WTC11 (cell line): ENCODE results near the gene NSG2. TPM values are rescaled to one million over a fixed set of nuclear protein-coding genes. Genes with fewer than 3 reads are reported as not detected.

Experiments
- ATAC-seq: fragments of 200-7000 bp; cut with Tn5 transposase; 2 replicates; pipeline ENCODE4 v1.10.0; 2021; ENCODE audit warnings: mild to moderate bottlenecking, moderate library complexity
- CTCF ChIA-PET: fragments of 300-600 bp; sonication (Branson Sonifier 250); formaldehyde crosslinking; loops from one replicate; lab custom pipeline; 2021; ENCODE audit warnings: antibody characterized with exemption; lab: Charles Lee
- POLR2A ChIA-PET: fragments of 350-600 bp; sonication (Branson Sonifier 250); formaldehyde crosslinking; loops from one replicate; lab custom pipeline; 2021; ENCODE audit warnings: antibody characterized with exemption; lab: Charles Lee
- DNase-seq: peaks from one replicate; pipeline ENCODE4 v3.0.0; 2021; ENCODE audit warnings: low spot score
- H3K27ac Mint-ChIP-seq: 2 replicates; pipeline ENCODE4 v1.8.0; 2021; ENCODE audit warnings: mixed read lengths
- H3K27me3 Mint-ChIP-seq: 2 replicates; pipeline ENCODE4 v1.8.0; 2021; ENCODE audit warnings: low read depth, mild to moderate bottlenecking, moderate library complexity, mixed read lengths
- H3K36me3 Mint-ChIP-seq: 2 replicates; pipeline ENCODE4 v1.8.0; 2021; ENCODE audit warnings: mixed read lengths
- H3K4me1 Mint-ChIP-seq: 2 replicates; pipeline ENCODE4 v1.8.0; 2022; ENCODE audit warnings: mixed read lengths
- H3K4me3 Mint-ChIP-seq: 2 replicates; pipeline ENCODE4 v1.8.0; 2021; ENCODE audit warnings: mild to moderate bottlenecking, moderate library complexity, mixed read lengths
- H3K9me3 Mint-ChIP-seq: 2 replicates; pipeline ENCODE4 v1.8.0; 2021; ENCODE audit warnings: mixed read lengths
- ATF6 ChIP-seq: sonication (generic); formaldehyde crosslinking; IDR thresholded peaks from 2 replicates; pipeline ENCODE4 v1.8.1; 2023; ENCODE audit warnings: mild to moderate bottlenecking, missing genetic modification reagents
- ELF4 ChIP-seq: sonication (generic); formaldehyde crosslinking; IDR thresholded peaks from 2 replicates; pipeline ENCODE4 v1.8.1; 2022; ENCODE audit warnings: low read depth, mild to moderate bottlenecking, moderate library complexity, missing genetic modification reagents
- ERG ChIP-seq: fragments of 250-450 bp; sonication (Bioruptor Pico); IDR thresholded peaks from 2 replicates; pipeline ENCODE4 v1.8.0; 2021; ENCODE audit warnings: mild to moderate bottlenecking
- FOXJ3 ChIP-seq: sonication (generic); formaldehyde crosslinking; IDR thresholded peaks from 2 replicates; pipeline ENCODE4 v1.9.0; 2021; ENCODE audit warnings: missing genetic modification reagents, mild to moderate bottlenecking, borderline replicate concordance
- NR1H2 ChIP-seq: sonication (generic); formaldehyde crosslinking; IDR thresholded peaks from 2 replicates; pipeline ENCODE4 v1.9.0; 2021; ENCODE audit warnings: mild to moderate bottlenecking, moderate library complexity, missing genetic modification reagents
- SOX15 ChIP-seq: fragments of 250-450 bp; sonication (Bioruptor Pico); IDR thresholded peaks from 2 replicates; pipeline ENCODE4 v1.9.0; 2021; ENCODE audit warnings: mild to moderate bottlenecking
- ZNF232 ChIP-seq: sonication (generic); formaldehyde crosslinking; IDR thresholded peaks from 2 replicates; pipeline ENCODE4 v1.8.0; 2022; ENCODE audit warnings: mild to moderate bottlenecking, missing genetic modification reagents
- ZNF263 ChIP-seq: sonication (generic); formaldehyde crosslinking; IDR thresholded peaks from 2 replicates; pipeline ENCODE4 v1.8.1; 2022; ENCODE audit warnings: low read depth, mild to moderate bottlenecking, moderate library complexity, missing genetic modification reagents
- ZNF317 ChIP-seq: sonication (generic); formaldehyde crosslinking; IDR thresholded peaks from 2 replicates; pipeline ENCODE4 v1.8.1; 2023; ENCODE audit warnings: low read depth, mild to moderate bottlenecking, moderate library complexity, missing genetic modification reagents, borderline replicate concordance
- ZNF423 ChIP-seq: fragments of 250-450 bp; sonication (Bioruptor Pico); IDR thresholded peaks from 2 replicates; pipeline ENCODE4 v2.1.2; 2022; ENCODE audit warnings: mild to moderate bottlenecking, moderate library complexity
- ZNF512 ChIP-seq: sonication (generic); formaldehyde crosslinking; IDR thresholded peaks from 2 replicates; pipeline ENCODE4 v1.8.1; 2022; ENCODE audit warnings: missing genetic modification reagents, borderline replicate concordance
- ZNF532 ChIP-seq: fragments of 250-450 bp; sonication (Bioruptor Pico); IDR thresholded peaks from 2 replicates; pipeline ENCODE4 v1.9.0; 2021; ENCODE audit warnings: mild to moderate bottlenecking, borderline replicate concordance
- ZNF671 ChIP-seq: fragments of 250-450 bp; sonication (Bioruptor Pico); IDR thresholded peaks from 2 replicates; pipeline ENCODE4 v1.8.0; 2021; ENCODE audit warnings: mild to moderate bottlenecking
- total RNA-seq: library from RNA; stranded (reverse); gene quantifications from 3 replicates; pipeline ENCODE4 v1.2.3, GENCODE V29; 2021
- TF ChIP-seq, protein P1 (sequence below): sonication (generic); formaldehyde crosslinking; conservative IDR thresholded peaks from 2 replicates; pipeline ENCODE4 v1.8.1; 2023; ENCODE audit warnings: mild to moderate bottlenecking, low read depth, missing genetic modification reagents, moderate library complexity
- TF ChIP-seq, protein P2 (sequence below): sonication (generic); formaldehyde crosslinking; IDR thresholded peaks from 2 replicates; pipeline ENCODE4 v1.8.0; 2022; ENCODE audit warnings: mild to moderate bottlenecking, missing genetic modification reagents

Gene NSG2
- total RNA-seq, 1 experiment from 2014 or later, result not detected

- no peak for TF ChIP-seq ZNF532
- TF ChIP-seq ZNF423 (CRISPR knock-in tag), result no peak
- no peak for TF ChIP-seq ATF6 (CRISPR knock-in tag)
- no peak for TF ChIP-seq ELF4
- no peak for TF ChIP-seq ZNF232 (CRISPR knock-in tag)
- no peak for TF ChIP-seq ZNF263 (CRISPR knock-in tag)
- TF ChIP-seq ZNF512 (CRISPR knock-in tag), result no peak
- TF ChIP-seq, protein P1, sequence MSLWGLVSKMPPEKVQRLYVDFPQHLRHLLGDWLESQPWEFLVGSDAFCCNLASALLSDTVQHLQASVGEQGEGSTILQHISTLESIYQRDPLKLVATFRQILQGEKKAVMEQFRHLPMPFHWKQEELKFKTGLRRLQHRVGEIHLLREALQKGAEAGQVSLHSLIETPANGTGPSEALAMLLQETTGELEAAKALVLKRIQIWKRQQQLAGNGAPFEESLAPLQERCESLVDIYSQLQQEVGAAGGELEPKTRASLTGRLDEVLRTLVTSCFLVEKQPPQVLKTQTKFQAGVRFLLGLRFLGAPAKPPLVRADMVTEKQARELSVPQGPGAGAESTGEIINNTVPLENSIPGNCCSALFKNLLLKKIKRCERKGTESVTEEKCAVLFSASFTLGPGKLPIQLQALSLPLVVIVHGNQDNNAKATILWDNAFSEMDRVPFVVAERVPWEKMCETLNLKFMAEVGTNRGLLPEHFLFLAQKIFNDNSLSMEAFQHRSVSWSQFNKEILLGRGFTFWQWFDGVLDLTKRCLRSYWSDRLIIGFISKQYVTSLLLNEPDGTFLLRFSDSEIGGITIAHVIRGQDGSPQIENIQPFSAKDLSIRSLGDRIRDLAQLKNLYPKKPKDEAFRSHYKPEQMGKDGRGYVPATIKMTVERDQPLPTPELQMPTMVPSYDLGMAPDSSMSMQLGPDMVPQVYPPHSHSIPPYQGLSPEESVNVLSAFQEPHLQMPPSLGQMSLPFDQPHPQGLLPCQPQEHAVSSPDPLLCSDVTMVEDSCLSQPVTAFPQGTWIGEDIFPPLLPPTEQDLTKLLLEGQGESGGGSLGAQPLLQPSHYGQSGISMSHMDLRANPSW, result no peak
- no peak for TF ChIP-seq SOX15
- no peak for TF ChIP-seq ZNF317 (CRISPR knock-in tag)
- no peak for TF ChIP-seq FOXJ3 (CRISPR knock-in tag)
- TF ChIP-seq ERG (CRISPR knock-in tag), result no peak
Measured at GRCh38 chr5:174141398-174141797, 95.9 kb downstream of the NSG2 start (continued).

DNA sequence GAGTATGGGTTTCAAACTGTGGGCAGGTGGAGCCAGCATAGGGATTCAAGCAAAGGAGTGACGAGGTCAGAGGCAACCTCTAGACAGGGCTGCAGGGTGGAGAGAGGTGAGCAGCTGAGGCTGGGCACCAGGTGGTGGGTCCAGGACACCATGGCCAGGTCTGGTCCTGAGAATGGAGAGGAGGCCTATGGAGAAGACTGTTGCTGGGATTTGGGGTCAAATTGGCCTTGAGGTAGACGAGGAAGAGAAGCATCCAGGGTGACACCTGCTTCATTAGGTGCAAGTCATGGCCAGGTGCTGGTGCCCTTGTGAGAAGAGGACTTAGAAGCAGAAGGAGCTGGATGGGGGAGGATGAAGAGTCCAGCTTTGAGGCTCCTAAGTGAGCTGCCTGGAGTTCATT lies 99.6 kb downstream of the NSG2 start:
- Mint-ChIP-seq H3K4me1 (peaks cover 9% of the 10 kb centered on the region), H3K9me3 (no peaks in the 10 kb centered on the region), H3K4me3 (no peak overlapping the region), H3K36me3 (no peaks in the 10 kb centered on the region), H3K27me3 (peaks cover 2% of the 10 kb centered on the region; the same call in 1 of the 2 replicates), H3K27ac (no peak overlapping the region)
- ATAC-seq, result no peak
- ChIA-PET POLR2A (no interaction called here), CTCF (interaction anchor here (0.8 kb wide), 1 partner anchor 99 kb away, joined by 4 read pairs; the partner anchor contains the start of gene NSG2)
- no peak for DNase-seq
- no peak for TF ChIP-seq NR1H2 (CRISPR knock-in tag)
- TF ChIP-seq, protein P2, sequence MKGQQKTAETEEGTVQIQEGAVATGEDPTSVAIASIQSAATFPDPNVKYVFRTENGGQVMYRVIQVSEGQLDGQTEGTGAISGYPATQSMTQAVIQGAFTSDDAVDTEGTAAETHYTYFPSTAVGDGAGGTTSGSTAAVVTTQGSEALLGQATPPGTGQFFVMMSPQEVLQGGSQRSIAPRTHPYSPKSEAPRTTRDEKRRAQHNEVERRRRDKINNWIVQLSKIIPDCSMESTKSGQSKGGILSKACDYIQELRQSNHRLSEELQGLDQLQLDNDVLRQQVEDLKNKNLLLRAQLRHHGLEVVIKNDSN (CRISPR knock-in tag), result no peak
- TF ChIP-seq ZNF532, result no peak
- TF ChIP-seq ZNF423 (CRISPR knock-in tag), result no peak
- no peak for TF ChIP-seq ZNF671 (CRISPR knock-in tag)
